Medulla oblongata (tissue), 1 donor: ENCODE results near the gene ERCC6L2.
A peak's percentile ranks its signal among the peaks of the same experiment; 100 is the strongest.

ENCODE experiments used
- DNase-seq: peaks from one replicate; pipeline ENCODE4 v3.0.0-alpha.2; 2015; ENCODE audit errors: extremely low spot score

ERCC6L2 gene

GRCh38 chr9:95870352-95870751, 5.1 kb upstream of the ERCC6L2 start:
- DNase-seq: no peak

DNA sequence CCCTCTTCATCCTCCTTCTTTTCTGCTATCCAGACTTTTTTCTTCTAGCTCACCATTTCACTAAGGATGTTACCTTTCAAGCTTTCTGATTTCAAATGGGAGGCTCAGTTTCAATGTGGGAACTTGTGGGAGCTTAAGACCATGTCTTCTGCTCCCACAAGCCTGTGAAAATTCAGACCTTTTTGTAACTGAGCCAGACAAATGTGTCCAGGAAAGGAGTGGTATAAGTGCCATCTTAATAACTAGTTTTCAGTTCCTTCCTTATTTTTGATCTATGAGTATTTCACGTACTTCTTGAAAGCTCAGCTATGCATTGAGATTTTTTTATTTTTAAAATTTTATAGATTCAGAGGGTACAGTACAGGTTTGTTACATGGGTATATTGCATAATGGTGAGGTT, 4.6 kb upstream of the ERCC6L2 start:
- no peak for DNase-seq

DNA sequence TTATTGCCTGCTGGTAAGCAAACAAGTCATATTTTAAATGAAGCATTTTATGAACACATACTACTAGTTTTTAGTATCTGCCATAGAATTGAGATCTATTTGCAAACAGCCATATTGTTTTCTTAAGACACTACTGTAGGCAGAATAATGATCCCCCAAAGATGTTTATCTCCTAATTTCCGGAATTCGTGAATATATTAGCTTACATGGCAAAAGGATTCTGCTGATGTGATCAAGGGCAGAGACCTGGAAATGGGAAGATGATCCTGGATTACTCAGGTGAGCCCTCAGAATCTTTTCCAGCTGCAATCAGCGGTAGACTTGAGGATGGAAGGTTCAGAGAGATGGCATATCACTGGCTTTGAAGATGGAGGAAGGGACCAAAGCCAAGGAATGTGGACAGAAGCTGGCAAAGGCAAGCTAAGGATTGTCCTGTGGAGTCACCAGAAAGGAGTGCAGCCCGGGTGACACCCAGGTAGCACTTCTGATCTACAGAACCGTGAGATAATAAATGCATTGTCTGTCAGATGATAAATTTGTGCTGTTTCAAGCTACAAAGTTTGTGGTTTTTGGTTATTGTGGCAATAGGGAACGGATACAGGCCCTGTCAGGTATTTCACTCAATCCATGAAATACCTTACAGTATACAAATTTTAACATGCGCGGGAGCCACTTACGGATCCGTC, 1.0 kb upstream of the ERCC6L2 start:
- DNase-seq: peak; percentile 4

DNA sequence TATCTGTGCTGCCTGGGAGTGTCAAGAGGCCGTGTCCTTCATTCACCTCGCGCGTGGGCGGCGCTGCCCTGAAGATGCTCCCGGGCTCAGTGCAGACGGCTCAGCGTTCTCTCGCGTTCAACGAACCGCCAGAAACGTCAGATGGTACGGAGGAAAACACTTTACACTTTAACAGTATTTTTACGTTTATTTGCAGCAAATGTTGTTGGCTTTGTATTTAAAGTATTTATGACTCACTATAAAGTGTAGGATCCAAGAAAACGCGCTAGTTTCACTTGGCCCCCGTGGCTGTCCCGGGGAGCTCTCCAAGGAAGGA, 544 bp upstream of the ERCC6L2 start:
- peak; percentile 54 for DNase-seq

DNA sequence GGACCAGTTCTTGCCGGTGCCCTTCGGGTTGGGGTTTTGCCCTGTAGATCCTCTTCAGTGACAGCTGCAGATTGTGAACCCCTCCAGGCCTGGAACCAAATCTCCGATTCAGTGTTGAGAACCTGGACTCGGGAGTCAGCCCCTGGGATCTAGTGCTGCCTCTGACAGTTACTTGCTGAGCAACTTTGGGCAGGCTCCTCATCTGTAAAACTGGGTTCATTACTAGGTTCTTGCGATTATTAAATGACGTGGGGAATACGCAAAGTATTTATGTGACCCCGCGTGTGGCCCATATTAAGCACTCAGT, 600 bp downstream of the ERCC6L2 start:
- DNase-seq: no peak

GRCh38 chr9:95876595-95876994, 1.1 kb downstream of the ERCC6L2 start:
- DNase-seq: no peak

- DNase-seq: no peak
Observed at GRCh38 chr9:95877984-95878383, 2.5 kb downstream of the ERCC6L2 start.

DNA sequence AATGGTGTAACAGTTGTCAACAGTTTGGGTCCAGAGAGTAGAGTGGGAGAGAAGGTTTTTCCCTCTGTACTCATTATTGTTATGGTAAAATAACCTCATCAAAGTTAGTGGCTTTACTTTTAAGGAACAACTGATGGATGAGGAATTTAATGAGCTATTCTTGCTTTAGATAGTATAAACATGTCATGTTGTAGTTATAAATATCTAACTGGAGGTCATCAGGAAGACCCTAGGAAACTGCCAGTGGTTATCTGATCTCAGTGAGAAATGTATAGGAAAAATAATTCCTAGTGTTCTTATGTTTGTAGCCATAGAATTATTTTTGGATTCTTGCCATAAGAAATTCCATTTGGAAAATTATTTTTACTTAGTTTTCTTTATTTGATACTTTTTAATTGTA, 4.1 kb downstream of the ERCC6L2 start:
- no peak for DNase-seq

- DNase-seq: no peak
Observed at GRCh38 chr9:95880021-95880690, 4.7 kb downstream of the ERCC6L2 start.

GRCh38 chr9:95887926-95888497, 12.5 kb downstream of the ERCC6L2 start:
- DNase-seq: no peak

- no peak for DNase-seq
Observed at GRCh38 chr9:95890594-95890993, 15.1 kb downstream of the ERCC6L2 start.

- DNase-seq: no peak
Observed at GRCh38 chr9:95891067-95891671, 15.7 kb downstream of the ERCC6L2 start.

DNA sequence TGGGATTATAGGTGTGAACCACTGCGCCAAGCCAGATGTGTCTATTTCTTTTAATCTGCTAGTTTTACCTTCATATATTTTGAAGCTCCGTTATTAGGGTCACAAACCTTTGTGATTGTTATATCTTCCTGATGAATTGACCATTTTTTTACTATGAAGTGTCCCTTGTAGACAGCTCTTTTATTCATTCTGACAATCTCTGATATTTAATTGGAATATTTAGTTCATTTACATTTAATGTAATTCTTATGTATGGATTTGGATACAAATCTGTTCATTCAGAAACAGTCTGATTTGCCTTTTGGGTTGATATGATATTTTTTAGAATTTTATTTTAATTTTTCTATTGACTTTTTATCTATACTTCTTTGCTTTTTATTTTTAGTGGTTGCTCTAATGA, 17.2 kb downstream of the ERCC6L2 start:
- no peak for DNase-seq

DNA sequence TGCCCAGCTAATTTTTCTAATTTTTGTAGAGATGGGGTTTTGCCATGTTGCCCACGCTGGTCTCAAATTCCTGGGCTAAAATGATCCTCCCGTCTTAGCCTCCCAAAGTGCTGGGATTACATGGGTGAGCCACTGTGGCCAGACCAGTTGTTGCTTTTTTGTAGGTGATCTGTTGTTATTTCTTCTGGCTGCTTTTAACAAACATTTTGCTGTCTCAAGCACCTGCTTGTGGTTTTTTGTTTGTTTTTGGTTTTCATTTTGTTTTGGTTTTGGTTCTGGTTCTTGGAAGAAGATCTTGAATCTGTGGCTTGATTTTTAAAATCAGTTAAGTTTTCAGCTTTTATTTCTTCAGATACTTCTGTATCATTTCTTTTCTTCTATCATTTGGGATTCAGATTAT, 21.1 kb downstream of the ERCC6L2 start:
- DNase-seq: no peak

DNA sequence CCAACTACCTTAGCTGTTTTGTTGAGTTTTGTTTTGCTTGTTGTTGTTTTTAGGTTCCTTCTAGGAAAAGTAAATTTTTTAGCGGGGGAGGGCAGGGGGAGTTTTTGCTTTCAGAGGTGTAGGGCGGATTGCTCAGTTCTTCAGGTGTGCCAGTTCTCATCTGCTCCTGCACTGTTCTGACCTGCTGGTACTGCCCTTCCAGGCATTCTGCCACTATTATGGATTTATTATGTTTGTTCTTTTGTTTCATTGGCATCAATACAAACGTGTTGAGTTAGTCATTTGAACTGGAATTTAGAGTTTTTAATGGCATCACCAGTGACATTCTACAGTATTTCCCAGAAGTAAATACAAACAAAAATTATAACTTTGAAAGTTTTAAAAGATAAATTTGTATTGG, 26.0 kb downstream of the ERCC6L2 start:
- no peak for DNase-seq

GRCh38 chr9:95903398-95903797, 27.9 kb downstream of the ERCC6L2 start:
- DNase-seq: no peak

DNA sequence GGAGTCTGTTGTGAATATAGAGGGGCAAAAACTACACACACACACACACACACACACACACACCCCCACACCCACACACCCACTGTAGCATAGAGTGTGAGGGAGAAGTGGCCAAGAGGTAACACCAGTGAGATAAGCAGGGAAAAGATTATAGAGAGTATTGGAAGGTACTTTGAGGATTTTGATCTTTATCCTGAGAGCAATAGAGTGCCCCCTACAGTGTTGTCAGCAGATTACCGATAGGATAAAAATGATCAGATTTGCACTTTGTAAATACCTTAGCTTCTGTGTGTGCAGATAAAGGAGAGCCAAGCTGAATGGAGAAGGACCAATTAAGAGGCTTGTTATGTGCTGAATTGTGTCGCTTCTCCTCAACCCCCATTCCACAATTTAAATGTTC, 32.3 kb downstream of the ERCC6L2 start:
- DNase-seq: no peak

DNA sequence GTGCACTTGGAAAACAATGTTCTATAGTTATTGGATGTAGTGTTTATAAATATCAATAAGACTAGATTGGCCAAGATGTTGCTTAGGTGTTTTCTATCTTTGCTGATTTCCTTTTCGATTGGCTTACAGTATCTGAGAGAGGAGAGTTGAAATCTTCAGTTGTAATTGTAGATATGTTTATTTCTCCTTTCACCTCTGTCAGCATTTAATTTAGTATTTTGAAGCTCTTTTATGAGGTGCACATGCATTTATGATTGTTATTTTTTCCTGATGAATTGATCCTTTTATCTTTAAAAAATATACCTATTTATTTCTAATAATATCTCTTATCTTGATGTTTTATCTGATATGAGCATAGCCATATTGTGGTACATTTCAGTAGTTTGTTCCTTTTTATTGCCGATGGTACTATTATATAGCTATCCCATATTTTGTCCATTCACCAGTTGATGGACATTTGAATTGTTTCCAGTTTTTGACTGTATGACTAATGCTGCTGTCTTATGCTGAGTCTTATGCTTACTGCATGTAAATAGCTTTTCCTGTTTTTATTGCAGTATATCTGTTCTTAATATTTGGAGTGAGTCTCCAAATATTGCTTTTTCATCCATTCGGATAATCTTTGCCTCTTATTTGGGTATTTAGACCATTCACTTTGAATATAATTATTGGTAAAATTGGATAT, 34.7 kb downstream of the ERCC6L2 start:
- DNase-seq: no peak

DNA sequence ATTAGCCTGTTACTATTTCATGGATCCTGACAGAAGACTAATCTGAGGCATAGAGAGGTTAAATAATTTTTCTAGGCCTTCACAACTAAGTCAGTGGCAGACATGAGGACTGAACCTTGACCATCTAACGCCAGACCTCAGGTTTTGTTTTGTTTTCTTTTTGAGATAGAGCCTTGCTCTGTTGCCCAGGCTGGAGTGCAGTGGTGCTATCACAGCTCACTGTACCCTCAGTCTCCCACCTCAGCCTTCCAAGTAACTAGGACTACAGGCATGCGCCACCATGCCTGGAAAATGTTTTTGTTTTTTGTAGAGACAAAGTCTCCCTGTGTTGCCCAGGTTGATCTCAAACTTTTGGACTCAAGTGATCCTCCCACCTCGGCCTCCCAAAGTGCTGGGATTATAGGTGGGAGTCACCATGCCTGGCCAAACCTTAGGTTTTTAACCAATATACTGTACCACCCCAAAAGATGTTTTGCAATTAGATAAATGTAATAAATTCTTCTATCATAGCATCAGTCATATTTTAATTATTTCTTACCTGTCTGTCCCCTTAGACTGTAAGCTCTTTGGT, 35.4 kb downstream of the ERCC6L2 start:
- DNase-seq: no peak

DNA sequence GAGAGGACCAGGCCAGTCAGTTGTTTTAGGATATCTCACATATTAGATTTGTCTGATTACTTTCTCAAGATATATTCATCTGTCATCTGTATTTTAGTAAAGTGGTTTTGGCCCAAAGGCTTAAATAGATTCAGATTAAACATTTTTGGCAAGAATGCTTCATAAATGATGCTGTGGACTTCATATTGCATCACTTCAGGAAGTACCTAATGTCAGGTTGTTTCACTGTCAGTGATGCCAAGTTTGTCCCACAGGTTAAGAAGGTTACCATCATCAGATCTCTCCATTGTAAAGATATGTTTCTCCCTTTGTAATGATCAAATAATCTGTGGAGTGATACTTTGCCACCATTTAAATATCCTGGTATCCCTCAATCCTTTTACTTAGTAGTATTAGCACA, 37.3 kb downstream of the ERCC6L2 start:
- no peak for DNase-seq

- DNase-seq: no peak
Observed at GRCh38 chr9:95920017-95920416, 44.5 kb downstream of the ERCC6L2 start.

GRCh38 chr9:95923794-95924193, 48.3 kb downstream of the ERCC6L2 start:
- DNase-seq: no peak
